ENCODE data around the gene FAM181B.

FAM181B gene

DNA sequence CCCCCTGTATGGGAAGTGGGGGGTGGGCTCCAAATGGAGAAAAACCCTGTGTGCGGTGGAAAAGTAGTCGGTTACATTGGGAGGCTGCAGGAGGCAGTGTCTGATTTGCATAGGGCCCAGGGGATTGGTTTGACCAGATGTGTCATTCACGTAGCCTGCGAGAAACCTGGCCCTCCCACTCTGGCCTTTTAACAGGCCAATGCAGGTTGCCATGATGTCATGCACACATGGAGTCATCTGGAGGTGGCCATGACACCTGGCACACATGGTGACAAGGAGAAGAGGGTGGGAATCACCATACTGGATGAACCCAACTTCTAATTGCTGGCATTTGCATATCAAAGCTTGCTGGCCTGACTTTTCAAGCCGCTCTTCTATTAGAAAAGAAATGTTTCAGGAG is 50.6 kb downstream of the FAM181B start:
- DNase-seq (ENCODE audit: low read depth in 2 of 2), result no peak

DNA sequence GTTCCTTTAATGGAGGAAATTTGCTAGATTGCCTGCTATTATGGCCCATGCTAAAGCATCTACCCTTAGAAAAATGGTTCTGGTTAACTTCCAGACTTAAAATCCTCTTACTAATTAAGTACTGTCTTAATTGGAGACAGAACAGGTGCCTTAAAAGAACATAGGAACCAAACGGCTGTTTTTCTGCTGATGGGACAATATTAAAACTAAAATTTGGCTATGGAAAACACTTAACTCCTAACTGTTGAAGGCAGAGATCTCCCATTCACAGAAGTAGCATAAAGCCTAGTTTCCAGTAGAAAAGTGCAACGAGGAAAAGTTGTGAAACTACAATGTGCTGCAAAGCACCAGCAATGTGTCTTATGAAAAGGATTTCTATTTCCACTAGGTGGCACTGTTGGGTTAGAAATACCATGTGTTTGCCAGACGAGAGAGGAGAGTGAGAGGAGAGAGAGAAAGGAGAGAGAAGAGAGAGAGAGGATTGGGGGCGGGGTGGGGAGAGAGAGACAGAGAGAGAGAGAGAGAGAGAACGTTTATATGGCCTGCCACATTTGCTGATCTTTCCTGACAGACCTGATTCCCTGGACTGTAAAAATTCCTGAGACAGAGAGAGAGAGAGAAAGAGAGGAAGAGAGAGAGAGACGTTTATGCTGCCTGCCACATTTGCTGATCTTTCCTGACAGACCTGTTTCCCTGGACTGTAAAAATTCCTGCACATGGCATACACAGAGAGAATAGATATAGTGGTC is 51.5 kb downstream of the FAM181B start:
- no peak for DNase-seq (ENCODE audit: low read depth in 2 of 2)

DNA sequence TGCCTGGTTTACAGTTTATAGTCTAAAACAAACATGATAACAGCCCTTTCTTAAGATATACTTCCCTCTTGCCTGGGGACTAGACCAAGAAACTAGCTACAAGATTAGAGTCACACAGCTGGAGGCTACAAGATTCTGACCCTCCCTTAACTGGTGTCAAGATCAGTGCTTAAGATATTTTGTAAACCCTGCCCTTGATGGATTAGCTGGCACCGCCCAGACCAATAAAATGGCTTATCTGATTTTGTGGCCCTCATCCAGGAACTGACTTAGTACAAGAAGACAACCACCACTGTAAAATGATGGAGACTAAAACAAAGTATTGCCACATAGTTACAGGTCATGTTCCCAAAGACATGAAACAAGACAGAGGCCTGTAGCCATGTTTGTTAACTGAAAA is 53.4 kb downstream of the FAM181B start:
- DNase-seq (ENCODE audit: low read depth in 2 of 2), result no peak

All from stimulated activated CD8-positive, alpha-beta memory T cell treated with anti-CD3 and anti-CD28 coated beads, Interleukin-15, amount 100 ng/mL, for 48 hours (primary cell).